SK-N-SH treated with all-trans-retinoic acid at 6 μM for 48 hours (cell line): ENCODE data around the gene APOA4.

Experiments
- ATAC-seq: fragments of 200-7000 bp; cut with Tn5 transposase; 3 replicates; pipeline ENCODE4 v1.9.1; 2020; ENCODE audit warnings: mild to moderate bottlenecking, moderate library complexity
- ARNTL ChIP-seq: fragments of 450-650 bp; formaldehyde crosslinking; IDR thresholded peaks from 2 replicates; pipeline ENCODE4 v1.5.0; 2020; ENCODE audit warnings: low read depth, mild to moderate bottlenecking, moderate library complexity, borderline replicate concordance
- BACH2 ChIP-seq: fragments of 250-450 bp; sonication (Bioruptor Pico); IDR thresholded peaks from 2 replicates; pipeline ENCODE4 v1.9.0; 2021; ENCODE audit warnings: mild to moderate bottlenecking, borderline replicate concordance
- CREB5 ChIP-seq: fragments of 250-450 bp; sonication (Bioruptor Pico); IDR thresholded peaks from 2 replicates; pipeline ENCODE4 v1.5.1; 2020; ENCODE audit warnings: low read depth, mild to moderate bottlenecking, moderate library complexity
- CSDC2 ChIP-seq: fragments of 250-450 bp; sonication (Bioruptor Pico); IDR thresholded peaks from 2 replicates; pipeline ENCODE4 v1.5.0; 2020; ENCODE audit warnings: mild to moderate bottlenecking, moderate library complexity
- ESRRG ChIP-seq: fragments of 250-450 bp; sonication (Bioruptor Pico); IDR thresholded peaks from 2 replicates; pipeline ENCODE4 v1.6.1; 2021; ENCODE audit warnings: mild to moderate bottlenecking
- GLIS3 ChIP-seq: fragments of 250-450 bp; sonication (Bioruptor Pico); IDR thresholded peaks from 2 replicates; pipeline ENCODE4 v1.5.0; 2020; ENCODE audit warnings: mild to moderate bottlenecking, moderate library complexity
- ISL1 ChIP-seq: fragments of 250-450 bp; sonication (Bioruptor Pico); IDR thresholded peaks from 2 replicates; pipeline ENCODE4 v2.1.2; 2022; ENCODE audit warnings: mild to moderate bottlenecking, moderate library complexity
- OSR1 ChIP-seq: fragments of 250-450 bp; sonication (Bioruptor Pico); IDR thresholded peaks from 2 replicates; pipeline ENCODE4 v1.8.0; 2022; ENCODE audit warnings: moderate library complexity, mild to moderate bottlenecking, inconsistent platforms
- PATZ1 ChIP-seq: fragments of 250-450 bp; sonication (Bioruptor Pico); IDR thresholded peaks from 2 replicates; pipeline ENCODE4 v1.8.0; 2020; ENCODE audit warnings: mild to moderate bottlenecking, moderate library complexity, borderline replicate concordance
- POU6F1 ChIP-seq: fragments of 250-450 bp; sonication (Bioruptor Pico); IDR thresholded peaks from 2 replicates; pipeline ENCODE4 v1.8.0; 2021; ENCODE audit warnings: low read depth, mild to moderate bottlenecking, moderate library complexity, borderline replicate concordance
- PPARA ChIP-seq: fragments of 250-450 bp; sonication (Bioruptor Pico); IDR thresholded peaks from 2 replicates; pipeline ENCODE4 v1.5.0; 2020; ENCODE audit warnings: mild to moderate bottlenecking, borderline replicate concordance
- RARB ChIP-seq: fragments of 250-450 bp; sonication (Bioruptor Pico); IDR thresholded peaks from 2 replicates; pipeline ENCODE4 v1.8.0; 2021; ENCODE audit warnings: mild to moderate bottlenecking, moderate library complexity
- SNAI2 ChIP-seq: fragments of 250-450 bp; sonication (Bioruptor Pico); IDR thresholded peaks from 2 replicates; pipeline ENCODE4 v1.5.0; 2020; ENCODE audit warnings: mild to moderate bottlenecking, moderate library complexity
- TCF4 ChIP-seq: fragments of 250-450 bp; sonication (Bioruptor Pico); IDR thresholded peaks from 2 replicates; pipeline ENCODE4 v1.8.0; 2021; ENCODE audit warnings: mild to moderate bottlenecking, moderate library complexity, borderline replicate concordance
- TOX ChIP-seq: fragments of 250-450 bp; sonication (Bioruptor Pico); IDR thresholded peaks from 2 replicates; pipeline ENCODE4 v1.8.0; 2021; ENCODE audit warnings: mild to moderate bottlenecking, moderate library complexity, borderline replicate concordance
- ZC3H10 ChIP-seq: fragments of 250-450 bp; sonication (Bioruptor Pico); IDR thresholded peaks from 2 replicates; pipeline ENCODE4 v1.5.1; 2021; ENCODE audit warnings: mild to moderate bottlenecking, moderate library complexity
- ZFP3 ChIP-seq: fragments of 250-450 bp; sonication (Bioruptor Pico); IDR thresholded peaks from 2 replicates; pipeline ENCODE4 v1.5.0; 2020; ENCODE audit warnings: mild to moderate bottlenecking, moderate library complexity
- ZFP30 ChIP-seq: fragments of 450-650 bp; formaldehyde crosslinking; IDR thresholded peaks from 2 replicates; pipeline ENCODE4 v1.5.0; 2022; ENCODE audit warnings: mild to moderate bottlenecking, moderate library complexity
- ZNF565 ChIP-seq: fragments of 450-650 bp; formaldehyde crosslinking; conservative IDR thresholded peaks from 2 replicates; pipeline ENCODE4 v1.5.0; 2020; ENCODE audit warnings: low read depth, mild to moderate bottlenecking, moderate library complexity
- ZNF70 ChIP-seq: fragments of 450-650 bp; formaldehyde crosslinking; IDR thresholded peaks from 2 replicates; pipeline ENCODE4 v1.5.0; 2020; ENCODE audit warnings: mild to moderate bottlenecking, moderate library complexity
- ZNF8 ChIP-seq: fragments of 450-650 bp; formaldehyde crosslinking; IDR thresholded peaks from 2 replicates; pipeline ENCODE4 v1.5.0; 2020; ENCODE audit warnings: mild to moderate bottlenecking, moderate library complexity
- TF ChIP-seq, protein P1 (sequence below): fragments of 250-450 bp; sonication (Bioruptor Pico); IDR thresholded peaks from 2 replicates; pipeline ENCODE4 v1.5.1; 2021; ENCODE audit warnings: mild to moderate bottlenecking, moderate library complexity

The APOA4 gene

GRCh38 chr11:116787436-116787785 lies 35.7 kb downstream of the APOA4 start:
- peak; percentile 3 for ATAC-seq
- TF ChIP-seq ZNF8 (CRISPR knock-in tag): no peak
- TF ChIP-seq POU6F1 (CRISPR knock-in tag): no peak
- TF ChIP-seq RARB (CRISPR knock-in tag): no peak
- no peak for TF ChIP-seq ISL1 (CRISPR knock-in tag)
- no peak for TF ChIP-seq BACH2
- TF ChIP-seq CSDC2 (CRISPR knock-in tag): no peak
- TF ChIP-seq ZFP3 (CRISPR knock-in tag): no peak
- TF ChIP-seq ZFP30: no peak
- TF ChIP-seq ZNF565 (CRISPR knock-in tag): no peak
- TF ChIP-seq SNAI2: no peak
- TF ChIP-seq, all 23 proteins: peak for 0

DNA sequence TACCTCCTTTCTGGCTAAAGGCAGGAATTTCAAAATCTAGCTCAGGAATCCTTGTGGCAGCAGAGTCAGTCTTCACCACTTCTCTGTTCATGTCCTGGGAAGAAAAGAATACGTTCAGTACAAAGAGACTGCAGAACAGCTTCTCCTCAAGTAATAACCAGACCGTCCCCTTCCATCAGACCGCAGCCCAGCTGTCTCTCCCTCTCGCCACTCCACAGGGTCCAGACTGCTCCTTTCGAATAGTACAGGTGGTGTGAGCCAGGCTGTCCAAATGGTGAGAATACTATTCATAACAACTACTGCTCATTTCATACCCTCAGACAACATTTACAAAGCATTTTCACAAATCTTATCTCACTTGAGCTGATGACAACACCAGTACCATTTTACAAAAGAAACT lies 36.1 kb downstream of the APOA4 start:
- TF ChIP-seq TCF4 (CRISPR knock-in tag) (no peak), ZFP3 (CRISPR knock-in tag) (no peak), BACH2 (no peak), ZC3H10 (CRISPR knock-in tag) (no peak), ESRRG (no peak), CSDC2 (CRISPR knock-in tag) (no peak)
- no peak for ATAC-seq

DNA sequence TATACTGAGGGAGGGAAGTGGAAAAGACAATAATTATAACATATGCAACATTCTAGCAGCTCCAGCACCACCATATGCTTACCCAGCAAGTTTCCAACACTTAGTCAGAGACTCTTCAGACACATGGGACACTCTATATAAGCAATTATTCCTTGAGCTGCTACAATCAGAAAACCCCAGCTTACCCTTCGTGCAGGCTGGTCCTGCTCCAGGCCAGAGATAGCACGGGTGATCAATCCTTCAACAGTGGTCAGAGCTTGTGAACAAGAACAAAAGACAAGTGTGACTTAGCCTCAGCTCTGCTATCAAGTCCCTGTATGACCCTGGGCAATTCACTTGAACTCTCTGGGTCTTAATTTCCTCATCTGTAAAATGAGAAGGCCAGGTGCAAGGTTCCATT lies 36.8 kb downstream of the APOA4 start:
- no peak for ATAC-seq
- TF ChIP-seq TCF4 (CRISPR knock-in tag): no peak
- no peak for TF ChIP-seq BACH2
- TF ChIP-seq ZNF565 (CRISPR knock-in tag): no peak
- TF ChIP-seq PPARA (CRISPR knock-in tag): no peak
- TF ChIP-seq SNAI2: no peak
- no peak for TF ChIP-seq ZNF70 (CRISPR knock-in tag)
- no peak for TF ChIP-seq ARNTL (CRISPR knock-in tag)
- TF ChIP-seq RARB (CRISPR knock-in tag): no peak
- TF ChIP-seq ZNF8 (CRISPR knock-in tag): no peak
- no peak for TF ChIP-seq CSDC2 (CRISPR knock-in tag)
- TF ChIP-seq GLIS3 (CRISPR knock-in tag): no peak
- TF ChIP-seq ISL1 (CRISPR knock-in tag): no peak
- no peak for TF ChIP-seq POU6F1 (CRISPR knock-in tag)
- TF ChIP-seq TOX (CRISPR knock-in tag): no peak
- no peak for TF ChIP-seq ZFP30
- TF ChIP-seq, protein P1, sequence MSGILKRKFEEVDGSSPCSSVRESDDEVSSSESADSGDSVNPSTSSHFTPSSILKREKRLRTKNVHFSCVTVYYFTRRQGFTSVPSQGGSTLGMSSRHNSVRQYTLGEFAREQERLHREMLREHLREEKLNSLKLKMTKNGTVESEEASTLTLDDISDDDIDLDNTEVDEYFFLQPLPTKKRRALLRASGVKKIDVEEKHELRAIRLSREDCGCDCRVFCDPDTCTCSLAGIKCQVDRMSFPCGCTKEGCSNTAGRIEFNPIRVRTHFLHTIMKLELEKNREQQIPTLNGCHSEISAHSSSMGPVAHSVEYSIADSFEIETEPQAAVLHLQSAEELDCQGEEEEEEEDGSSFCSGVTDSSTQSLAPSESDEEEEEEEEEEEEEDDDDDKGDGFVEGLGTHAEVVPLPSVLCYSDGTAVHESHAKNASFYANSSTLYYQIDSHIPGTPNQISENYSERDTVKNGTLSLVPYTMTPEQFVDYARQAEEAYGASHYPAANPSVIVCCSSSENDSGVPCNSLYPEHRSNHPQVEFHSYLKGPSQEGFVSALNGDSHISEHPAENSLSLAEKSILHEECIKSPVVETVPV (CRISPR knock-in tag): no peak
- TF ChIP-seq ZFP3 (CRISPR knock-in tag): no peak
- no peak for TF ChIP-seq ZC3H10 (CRISPR knock-in tag)
- TF ChIP-seq PATZ1 (CRISPR knock-in tag): no peak
- no peak for TF ChIP-seq CREB5 (CRISPR knock-in tag)

DNA sequence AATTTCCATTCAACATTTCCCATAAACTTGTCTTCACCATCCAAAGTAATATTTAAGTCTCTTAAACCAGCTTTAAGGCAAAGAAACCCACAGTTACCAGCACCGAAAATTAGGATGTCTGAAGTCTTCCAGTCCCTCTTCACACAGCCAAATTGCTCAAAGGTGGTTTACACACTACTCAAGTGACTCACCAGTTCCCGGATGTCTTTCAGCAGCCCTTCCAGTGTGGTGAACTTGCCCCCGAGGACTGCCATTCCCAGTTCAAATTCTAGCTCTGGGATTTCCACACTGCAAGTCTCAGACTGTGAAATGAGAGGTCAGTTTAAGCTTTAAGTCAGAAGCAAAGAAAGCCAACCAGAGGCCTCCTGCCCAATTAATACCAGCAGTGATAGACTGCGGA lies 40.4 kb downstream of the APOA4 start:
- no peak for ATAC-seq
- TF ChIP-seq ZFP3 (CRISPR knock-in tag) (no peak), ZC3H10 (CRISPR knock-in tag) (no peak), ZFP30 (no peak), OSR1 (CRISPR knock-in tag) (no peak), POU6F1 (CRISPR knock-in tag) (no peak), ARNTL (CRISPR knock-in tag) (no peak), ESRRG (no peak), SNAI2 (no peak), ZNF70 (CRISPR knock-in tag) (no peak), PPARA (CRISPR knock-in tag) (no peak), TCF4 (CRISPR knock-in tag) (no peak), CREB5 (CRISPR knock-in tag) (no peak), TOX (CRISPR knock-in tag) (no peak), ISL1 (CRISPR knock-in tag) (no peak)
- TF ChIP-seq, all 23 proteins: peak for 0
